Suprapubic skin (tissue), 4 donors: ENCODE results near the gene SYT6.

ENCODE experiments used
- EP300 ChIP-seq: sonication (generic); formaldehyde crosslinking; IDR thresholded peaks from one replicate; pipeline ENCODE4 v1.6.1; 2017; ENCODE audit warnings: antibody characterized with exemption
- POLR2A ChIP-seq, 2 donors: fragments of 450-650 bp; IDR thresholded peaks; one replicate each; pipeline ENCODE4 v1.6.1; 2017; ENCODE audit warnings: antibody characterized with exemption in 2 of 2, mild to moderate bottlenecking in 2 of 2, moderate library complexity in 2 of 2
- POLR2AphosphoS5 ChIP-seq, 3 donors: sonication (generic); formaldehyde crosslinking; IDR thresholded peaks; one replicate each; pipeline ENCODE4 v1.6.1; 2017; ENCODE audit warnings: antibody characterized with exemption in 3 of 3
- TF ChIP-seq, protein P1 (sequence below), 2 donors: fragments of 200-600 bp in 1 of 2; fragments of 450-650 bp in 1 of 2; sonication (generic) in 1 of 2; IDR thresholded peaks; one replicate each; pipeline ENCODE4 v1.5.1; 2016 to 2019; ENCODE audit warnings: antibody characterized with exemption in 2 of 2, mild to moderate bottlenecking in 1 of 2, moderate library complexity in 1 of 2

- TF ChIP-seq, protein P1, sequence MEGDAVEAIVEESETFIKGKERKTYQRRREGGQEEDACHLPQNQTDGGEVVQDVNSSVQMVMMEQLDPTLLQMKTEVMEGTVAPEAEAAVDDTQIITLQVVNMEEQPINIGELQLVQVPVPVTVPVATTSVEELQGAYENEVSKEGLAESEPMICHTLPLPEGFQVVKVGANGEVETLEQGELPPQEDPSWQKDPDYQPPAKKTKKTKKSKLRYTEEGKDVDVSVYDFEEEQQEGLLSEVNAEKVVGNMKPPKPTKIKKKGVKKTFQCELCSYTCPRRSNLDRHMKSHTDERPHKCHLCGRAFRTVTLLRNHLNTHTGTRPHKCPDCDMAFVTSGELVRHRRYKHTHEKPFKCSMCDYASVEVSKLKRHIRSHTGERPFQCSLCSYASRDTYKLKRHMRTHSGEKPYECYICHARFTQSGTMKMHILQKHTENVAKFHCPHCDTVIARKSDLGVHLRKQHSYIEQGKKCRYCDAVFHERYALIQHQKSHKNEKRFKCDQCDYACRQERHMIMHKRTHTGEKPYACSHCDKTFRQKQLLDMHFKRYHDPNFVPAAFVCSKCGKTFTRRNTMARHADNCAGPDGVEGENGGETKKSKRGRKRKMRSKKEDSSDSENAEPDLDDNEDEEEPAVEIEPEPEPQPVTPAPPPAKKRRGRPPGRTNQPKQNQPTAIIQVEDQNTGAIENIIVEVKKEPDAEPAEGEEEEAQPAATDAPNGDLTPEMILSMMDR (IDR thresholded peaks at IDR 0.05) = no peak
- TF ChIP-seq POLR2A (IDR thresholded peaks at IDR 0.05) = no peak
- TF ChIP-seq POLR2AphosphoS5 (IDR thresholded peaks at IDR 0.05) = no peak
- no peak for TF ChIP-seq EP300
These were observed 90.1 kb downstream of the SYT6 start for GRCh38 chr1:114063544-114063943.
